Duodenal mucosa (tissue), 2 donors: Measurements from ENCODE around the gene SRSF7.
A peak's percentile ranks its signal among the peaks of the same experiment; 100 is the strongest.

Experiments
- H3K27ac ChIP-seq: one replicate; pipeline ENCODE4 v1.7.0; 2013; ENCODE audit warnings: low read depth, low read length
- H3K27me3 ChIP-seq, 2 donors: one replicate each; pipeline ENCODE4 v1.7.0; 2013; ENCODE audit warnings: low read length in 2 of 2, control low read depth in 1 of 2; ENCODE audit not compliant: insufficient read depth in 2 of 2, control insufficient read depth in 1 of 2
- H3K36me3 ChIP-seq, 2 donors: one replicate each; pipeline ENCODE4 v1.7.0; 2013; ENCODE audit warnings: low read length in 2 of 2, control low read depth in 1 of 2; ENCODE audit not compliant: insufficient read depth in 2 of 2, control insufficient read depth in 1 of 2
- H3K4me1 ChIP-seq, 2 donors: one replicate each; pipeline ENCODE4 v1.7.0; 2013; ENCODE audit warnings: low read length in 2 of 2, control low read depth in 1 of 2; ENCODE audit not compliant: insufficient read depth in 2 of 2, control insufficient read depth in 1 of 2
- H3K4me3 ChIP-seq, 2 donors: one replicate each; pipeline ENCODE4 v1.7.0; 2013; ENCODE audit warnings: low read length in 2 of 2, low read depth in 1 of 2
- H3K9ac ChIP-seq, 2 donors: one replicate each; pipeline ENCODE4 v1.7.0; 2013; ENCODE audit warnings: low read length in 2 of 2, low read depth in 1 of 2
- H3K9me3 ChIP-seq, 2 donors: one replicate each; pipeline ENCODE4 v1.7.0; 2013; ENCODE audit warnings: low read length in 2 of 2, control low read depth in 1 of 2; ENCODE audit not compliant: control insufficient read depth in 1 of 2

Gene SRSF7

DNA sequence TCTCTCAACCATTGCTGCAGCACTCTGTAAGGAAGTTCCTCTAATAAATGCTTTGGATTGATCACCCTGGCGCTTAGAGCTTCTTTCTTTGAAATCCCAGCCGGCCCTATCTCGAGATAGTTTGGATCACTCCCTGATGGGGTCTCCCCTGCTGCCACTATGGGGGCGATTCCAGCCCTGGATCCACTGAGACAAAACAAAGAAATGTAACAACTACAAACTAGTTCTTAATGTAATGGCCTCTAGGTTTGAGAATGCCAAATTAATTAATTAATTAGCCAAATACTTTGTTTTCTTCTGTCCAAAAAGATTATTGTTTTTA, 15.2 kb downstream of the SRSF7 start:
- Histone ChIP-seq H3K4me1 (peaks cover 23 to 30% of the 10 kb centered on the region in 2 donors), H3K27ac (no peak overlapping the region), H3K9ac (no peak overlapping the region), H3K9me3 (no peaks in the 10 kb centered on the region), H3K36me3 (peaks cover 8 to 35% of the 10 kb centered on the region in 2 donors), H3K27me3 (no peaks in the 10 kb centered on the region), H3K4me3 (no peak overlapping the region)

GRCh38 chr2:38734299-38735058, 16.7 kb downstream of the SRSF7 start:
- Histone ChIP-seq H3K4me3 (no peak overlapping the region), H3K27me3 (no peaks in the 10 kb centered on the region), H3K27ac (no peak overlapping the region), H3K4me1 (peaks cover 23 to 30% of the 10 kb centered on the region in 2 donors), H3K36me3 (peaks cover 13 to 44% of the 10 kb centered on the region in 2 donors), H3K9me3 (no peaks in the 10 kb centered on the region), H3K9ac (no peak overlapping the region)

DNA sequence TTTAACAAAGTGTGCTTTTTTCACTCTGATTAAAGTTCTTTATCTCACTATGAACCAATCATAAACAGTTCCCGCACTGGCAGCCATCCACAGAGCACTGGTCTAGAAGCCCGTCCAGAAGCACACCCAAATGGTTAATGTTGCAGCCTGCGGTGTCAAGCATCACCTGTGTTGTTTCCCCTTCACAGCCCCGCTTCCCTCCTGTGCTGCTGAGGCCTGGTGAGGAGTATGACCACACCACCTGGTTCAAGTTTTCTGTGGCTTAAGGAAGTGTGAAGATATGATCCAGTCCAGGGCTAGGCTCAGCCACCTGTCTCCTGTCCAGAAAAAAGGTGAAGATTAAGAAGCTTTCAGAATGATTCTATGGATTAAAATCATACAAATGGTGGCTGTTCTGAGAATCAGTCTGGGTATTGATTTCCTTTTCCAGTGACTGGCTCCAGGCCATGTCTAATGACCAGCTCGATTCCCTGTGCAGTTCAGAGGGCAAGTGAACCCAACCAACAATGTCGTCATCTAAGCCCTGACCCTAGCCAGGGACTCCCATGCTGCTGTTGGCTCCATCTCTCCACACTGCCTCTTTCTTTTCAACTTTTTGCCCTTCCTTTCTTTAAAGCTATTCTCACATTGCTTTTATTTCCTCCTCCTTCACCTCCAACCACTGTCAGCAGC, 17.7 kb downstream of the SRSF7 start:
- Histone ChIP-seq H3K27me3 (no peaks in the 10 kb centered on the region), H3K27ac (no peak overlapping the region), H3K36me3 (peaks cover 15 to 46% of the 10 kb centered on the region in 2 donors), H3K9me3 (no peaks in the 10 kb centered on the region), H3K9ac (no peak overlapping the region), H3K4me3 (no peak overlapping the region), H3K4me1 (peaks cover 23 to 30% of the 10 kb centered on the region in 2 donors)

- Histone ChIP-seq H3K36me3 (peaks cover 15 to 35% of the 10 kb centered on the region in 2 donors), H3K9ac (no peak overlapping the region), H3K27ac (no peak overlapping the region), H3K9me3 (no peaks in the 10 kb centered on the region), H3K4me3 (no peak overlapping the region), H3K4me1 (peaks cover 18 to 26% of the 10 kb centered on the region in 2 donors), H3K27me3 (no peaks in the 10 kb centered on the region)
Measured at GRCh38 chr2:38731684-38732221, 19.4 kb downstream of the SRSF7 start.

DNA sequence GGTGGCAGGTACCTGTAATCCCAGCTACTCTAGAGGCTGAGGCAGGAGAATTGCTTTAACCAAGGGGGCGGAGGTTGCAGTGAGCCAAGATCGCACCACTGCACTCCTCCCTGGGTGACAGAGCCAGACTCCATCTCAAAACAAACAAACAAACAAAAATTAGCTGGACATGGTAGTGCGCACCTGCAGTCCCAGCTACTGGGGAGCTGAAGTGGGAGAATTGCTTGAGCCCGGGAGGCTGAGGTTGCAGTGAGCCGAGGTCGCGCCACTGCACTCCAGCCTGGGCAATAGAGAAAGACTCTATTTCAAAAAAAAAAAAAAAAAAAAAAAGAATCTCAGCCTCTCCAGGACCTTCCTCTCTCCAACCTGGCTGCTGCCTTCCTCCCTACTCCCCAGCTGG, 20.1 kb downstream of the SRSF7 start:
- no peak overlapping the region for H3K9ac ChIP-seq
- peaks cover 17 to 24% of the 10 kb centered on the region in 2 donors for H3K4me1 ChIP-seq
- H3K36me3 ChIP-seq = peaks cover 15 to 35% of the 10 kb centered on the region in 2 donors

DNA sequence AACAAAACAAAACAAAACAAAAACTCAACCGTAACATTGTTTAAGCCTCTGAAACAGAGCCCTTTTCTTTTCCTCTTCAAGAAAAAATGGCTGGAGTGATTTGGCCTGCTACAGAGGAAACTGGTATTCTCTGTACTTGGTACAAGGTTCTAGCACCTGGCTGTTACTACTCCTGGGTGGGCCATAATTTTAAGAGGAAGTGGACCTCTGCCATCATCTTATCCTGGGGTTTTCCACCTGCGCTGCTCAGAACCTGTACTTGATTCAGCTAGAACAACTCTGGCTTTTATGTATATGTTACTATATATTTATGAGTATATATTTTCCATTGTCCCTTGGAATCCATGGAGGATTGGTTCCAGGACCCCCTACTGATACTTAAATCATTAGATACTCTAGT, 22.5 kb downstream of the SRSF7 start:
- Histone ChIP-seq H3K9me3 (no peaks in the 10 kb centered on the region), H3K36me3 (peaks cover 14 to 33% of the 10 kb centered on the region in 2 donors), H3K9ac (no peak overlapping the region), H3K27me3 (no peaks in the 10 kb centered on the region), H3K27ac (no peak overlapping the region), H3K4me3 (no peak overlapping the region), H3K4me1 (peaks cover 0 to 6% of the 10 kb centered on the region in 2 donors)

More for the DNA sequence above, 20.1 kb downstream of the SRSF7 start:
- no peak overlapping the region for H3K4me3 ChIP-seq
- H3K9me3 ChIP-seq = no peaks in the 10 kb centered on the region
- no peak overlapping the region for H3K27ac ChIP-seq
- no peaks in the 10 kb centered on the region for H3K27me3 ChIP-seq

DNA sequence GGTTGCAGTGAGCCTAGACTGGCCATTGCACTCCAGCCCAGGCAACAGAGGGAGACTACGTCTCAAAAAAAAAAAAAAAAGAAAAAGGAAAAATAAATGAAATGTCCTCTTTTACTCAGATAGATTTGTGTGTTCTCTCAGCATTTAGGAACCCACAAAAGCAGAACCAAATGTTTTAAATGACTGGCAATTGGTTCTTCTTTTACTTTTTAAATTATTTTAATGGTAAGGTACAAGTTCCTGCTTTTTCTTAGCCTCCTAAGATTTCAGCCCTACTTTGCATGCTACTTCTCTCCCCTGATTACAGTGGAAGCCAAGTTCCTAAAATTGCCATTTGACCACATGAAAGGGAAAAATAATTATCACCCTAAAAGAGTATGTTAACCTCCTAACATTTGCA, 23.5 kb downstream of the SRSF7 start:
- no peaks in the 10 kb centered on the region for H3K27me3 ChIP-seq
- H3K36me3 ChIP-seq = peaks cover 12 to 25% of the 10 kb centered on the region in 2 donors

GRCh38 chr2:38723173-38723572, 28.0 kb downstream of the SRSF7 start:
- H3K9me3 ChIP-seq = no peaks in the 10 kb centered on the region
- H3K27me3 ChIP-seq = no peaks in the 10 kb centered on the region
- H3K4me1 ChIP-seq = peaks cover 0 to 6% of the 10 kb centered on the region in 2 donors
- no peak overlapping the region for H3K4me3 ChIP-seq
- no peak overlapping the region for H3K9ac ChIP-seq
- no peak overlapping the region for H3K27ac ChIP-seq
- H3K36me3 ChIP-seq = no peaks in the 10 kb centered on the region

More for the DNA sequence above, 23.5 kb downstream of the SRSF7 start:
- Histone ChIP-seq H3K9me3 (no peaks in the 10 kb centered on the region), H3K4me3 (no peak overlapping the region), H3K27ac (no peak overlapping the region), H3K9ac (no peak overlapping the region), H3K4me1 (no peaks in the 10 kb centered on the region)

GRCh38 chr2:38722271-38723061, 28.7 kb downstream of the SRSF7 start:
- H3K4me3 ChIP-seq = peak overlapping the region in 1 of 2 donors; percentile 1
- H3K9me3 ChIP-seq = no peaks in the 10 kb centered on the region
- no peaks in the 10 kb centered on the region for H3K36me3 ChIP-seq
- H3K27ac ChIP-seq = peak overlapping the region; percentile 25
- no peaks in the 10 kb centered on the region for H3K27me3 ChIP-seq
- no peak overlapping the region for H3K9ac ChIP-seq
- H3K4me1 ChIP-seq = peaks cover 0 to 6% of the 10 kb centered on the region in 2 donors
